GM21576 (cell line): ENCODE results near the gene UGGT2.
"Not testable (repeated sequence)": the region's sequence is repeated elsewhere in the genome, so short reads cannot be mapped to it uniquely, and the experiment has no call there.

Source experiments
- ATAC-seq: cut with Tn5 transposase; IDR thresholded peaks from one replicate; pipeline ENCODE4 v1.9.1; 2021; ENCODE audit warnings: mild to moderate bottlenecking, moderate library complexity; ENCODE audit not compliant: unreplicated experiment

Gene UGGT2

GRCh38 chr13:95902741-95903140 lies 150.5 kb downstream of the UGGT2 start:
- no peak for ATAC-seq

- no peak for ATAC-seq
Observed at GRCh38 chr13:95898256-95898655, 154.9 kb downstream of the UGGT2 start.

- ATAC-seq = no peak
Observed at GRCh38 chr13:95896301-95896700, 156.9 kb downstream of the UGGT2 start.

GRCh38 chr13:95893861-95894260 lies 159.3 kb downstream of the UGGT2 start:
- no peak for ATAC-seq

- ATAC-seq = no peak
Observed at GRCh38 chr13:95882121-95882520, 171.1 kb downstream of the UGGT2 start.

- ATAC-seq = no peak
Observed at GRCh38 chr13:95880331-95880730, 172.9 kb downstream of the UGGT2 start.

GRCh38 chr13:95874286-95874685 lies 178.9 kb downstream of the UGGT2 start:
- no peak for ATAC-seq

- no peak for ATAC-seq
Observed at GRCh38 chr13:95870421-95870820, 182.8 kb downstream of the UGGT2 start.

- no peak for ATAC-seq
Observed at GRCh38 chr13:95865080-95865615, 188.1 kb downstream of the UGGT2 start.

- no peak for ATAC-seq
Observed at GRCh38 chr13:95862408-95862807, 190.8 kb downstream of the UGGT2 start.

- no peak for ATAC-seq
Observed at GRCh38 chr13:95861296-95861695, 191.9 kb downstream of the UGGT2 start.

- ATAC-seq = no peak
Observed at GRCh38 chr13:95858286-95859075, 194.7 kb downstream of the UGGT2 start.

- ATAC-seq = not testable (repeated sequence)
Observed at GRCh38 chr13:95845656-95846055, 207.5 kb downstream of the UGGT2 start.

GRCh38 chr13:95842898-95843297 lies 210.3 kb downstream of the UGGT2 start:
- no peak for ATAC-seq

GRCh38 chr13:95841894-95842293 lies 211.3 kb downstream of the UGGT2 start:
- ATAC-seq = no peak

- ATAC-seq = peak; percentile 95
Observed at GRCh38 chr13:95834134-95834765, 219.0 kb downstream of the UGGT2 start.

GRCh38 chr13:95833719-95834118 lies 219.5 kb downstream of the UGGT2 start:
- no peak for ATAC-seq

GRCh38 chr13:95833126-95833525 lies 220.1 kb downstream of the UGGT2 start:
- ATAC-seq = no peak

- ATAC-seq = no peak
Observed at GRCh38 chr13:95822303-95822702, 230.9 kb downstream of the UGGT2 start.

- ATAC-seq = no peak
Observed at GRCh38 chr13:95814495-95814894, 238.7 kb downstream of the UGGT2 start.

GRCh38 chr13:95813139-95813538 lies 240.1 kb downstream of the UGGT2 start:
- no peak for ATAC-seq

- no peak for ATAC-seq
Observed at GRCh38 chr13:95809429-95809828, 243.8 kb downstream of the UGGT2 start.
